GM20431 (cell line): ENCODE data around the gene TTC28.
"Not testable (repeated sequence)": the region's sequence is repeated elsewhere in the genome, so short reads cannot be mapped to it uniquely, and the experiment has no call there.

Source experiments
- in situ Hi-C: fragments of 300-500 bp; cut with MseI, MboI; formaldehyde crosslinking; loops from one replicate; pipeline ENCODE4 v1.15.0; 2020; ENCODE audit warnings: low sequenced_read_pairs; ENCODE audit not compliant: unreplicated experiment

The TTC28 gene

DNA sequence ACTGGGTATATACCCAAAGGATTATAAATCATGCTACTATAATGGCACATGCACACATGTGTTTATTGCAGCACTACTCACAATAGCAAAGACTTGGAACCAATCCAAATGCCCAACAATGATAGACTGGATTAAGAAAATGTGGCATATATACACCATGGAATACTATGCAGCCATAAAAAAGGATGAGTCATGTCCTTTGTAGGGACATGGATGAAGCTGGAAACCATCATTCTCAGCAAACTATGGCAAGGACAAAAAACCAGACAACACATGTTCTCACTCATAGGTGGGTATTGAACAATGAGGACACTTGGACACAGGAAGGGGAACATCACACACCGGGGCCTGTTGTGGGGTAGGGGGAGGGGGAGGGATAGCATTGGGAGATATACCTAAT, 216.2 kb downstream of the TTC28 start:
- in situ Hi-C loops = not testable (repeated sequence)

DNA sequence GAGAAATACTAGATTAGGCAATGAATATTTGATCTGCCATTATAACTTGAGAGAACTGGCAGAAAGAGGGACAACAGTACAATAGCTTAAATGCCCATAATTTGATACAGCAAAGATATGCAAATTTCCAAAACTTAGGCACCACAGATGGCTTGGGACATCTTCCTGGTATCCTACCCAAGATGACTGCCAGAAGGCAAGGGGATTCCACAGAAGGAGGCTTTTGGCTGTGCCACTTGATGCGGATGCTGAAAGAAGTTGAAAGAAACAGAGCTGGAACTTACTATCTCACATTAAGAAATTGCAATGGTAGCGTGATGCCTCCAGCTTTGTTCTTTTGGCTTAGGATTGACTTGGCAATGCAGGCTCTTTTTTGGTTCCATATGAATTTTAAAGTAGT, 216.7 kb downstream of the TTC28 start:
- in situ Hi-C loops = no loop called here

DNA sequence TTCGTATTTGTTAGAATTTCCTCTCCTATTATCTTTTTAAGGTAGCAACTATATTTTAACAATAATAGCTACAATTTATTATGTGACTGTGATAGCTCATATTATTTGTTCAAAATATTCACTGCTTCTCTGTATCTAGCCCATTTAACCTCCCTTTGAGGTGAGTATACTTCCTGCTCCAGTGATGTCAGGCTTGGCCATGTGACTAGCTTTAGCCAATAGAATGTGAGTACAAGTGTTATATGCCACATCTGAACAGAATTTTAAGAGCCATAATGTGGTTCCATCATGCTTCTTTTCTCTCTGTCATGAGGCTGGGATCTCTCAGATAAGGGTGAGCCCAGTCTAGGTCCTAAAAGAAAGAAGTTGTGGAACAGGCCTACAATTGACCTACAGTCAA, 217.6 kb downstream of the TTC28 start:
- in situ Hi-C loops = no loop called here

DNA sequence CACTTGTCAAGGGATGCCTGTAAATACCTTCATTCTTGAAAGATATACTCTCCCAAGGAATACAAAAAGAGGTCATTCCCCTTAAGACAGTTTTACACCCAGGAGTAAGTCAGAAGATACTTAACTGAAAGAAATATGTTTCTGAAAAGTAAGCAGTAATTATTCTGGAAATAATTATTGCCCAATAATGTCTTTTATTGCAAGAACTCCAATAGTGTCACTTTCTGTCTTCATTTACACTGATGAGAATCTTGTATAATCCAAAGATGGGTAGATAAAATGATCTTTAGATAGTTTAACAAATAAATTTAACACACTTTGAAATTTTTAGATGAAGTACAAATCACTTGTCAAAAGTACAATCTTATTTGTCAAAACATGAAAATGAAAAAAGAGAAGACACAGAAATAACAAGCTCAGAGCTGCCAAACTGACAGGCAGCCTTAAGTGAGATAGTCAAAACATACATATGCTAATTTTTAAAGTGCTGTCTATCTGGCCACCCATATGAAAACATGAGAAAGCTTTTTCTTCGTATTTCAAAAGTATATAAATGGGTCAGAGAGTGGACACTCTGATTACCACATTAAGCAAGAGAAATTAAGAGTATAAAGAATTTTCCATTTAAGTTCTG, 225.1 kb downstream of the TTC28 start:
- in situ Hi-C loops = no loop called here

DNA sequence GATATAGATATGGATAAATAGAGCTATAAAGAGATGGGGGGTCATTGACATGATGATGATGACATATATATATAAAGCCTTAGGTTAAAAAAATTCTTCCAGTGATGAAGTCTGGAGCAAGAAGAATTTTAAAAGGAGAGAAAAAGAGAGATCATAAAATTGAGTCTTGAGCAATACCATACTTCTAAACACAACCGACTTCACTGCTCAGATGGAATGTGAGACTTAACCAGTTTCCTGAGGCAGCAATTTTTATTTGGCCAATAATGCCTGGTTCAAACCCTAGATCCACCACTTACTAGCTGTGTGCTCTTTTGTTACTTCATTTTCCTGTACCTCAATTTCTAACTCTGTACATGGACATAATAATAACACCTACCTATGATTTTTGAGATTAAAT, 229.5 kb downstream of the TTC28 start:
- in situ Hi-C loops = no loop called here

DNA sequence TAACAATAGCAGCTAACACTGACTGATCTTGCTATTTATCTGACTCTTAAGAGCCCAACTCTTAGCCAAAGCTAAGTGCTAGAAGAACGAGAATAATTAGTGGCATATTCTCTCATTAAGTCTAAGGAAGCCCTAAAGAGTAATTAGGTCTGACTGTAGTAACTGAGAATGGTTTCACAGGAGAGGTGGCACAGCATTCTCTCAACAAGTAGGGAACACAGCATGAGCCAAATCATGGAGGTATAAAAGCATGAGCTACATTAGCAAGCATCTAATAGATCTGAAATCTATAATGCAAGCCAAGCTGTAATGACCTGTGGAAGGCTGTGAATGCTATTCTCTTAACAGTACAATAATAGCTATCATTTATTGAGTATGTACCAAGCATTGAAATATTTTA, 230.6 kb downstream of the TTC28 start:
- in situ Hi-C loops = no loop called here

DNA sequence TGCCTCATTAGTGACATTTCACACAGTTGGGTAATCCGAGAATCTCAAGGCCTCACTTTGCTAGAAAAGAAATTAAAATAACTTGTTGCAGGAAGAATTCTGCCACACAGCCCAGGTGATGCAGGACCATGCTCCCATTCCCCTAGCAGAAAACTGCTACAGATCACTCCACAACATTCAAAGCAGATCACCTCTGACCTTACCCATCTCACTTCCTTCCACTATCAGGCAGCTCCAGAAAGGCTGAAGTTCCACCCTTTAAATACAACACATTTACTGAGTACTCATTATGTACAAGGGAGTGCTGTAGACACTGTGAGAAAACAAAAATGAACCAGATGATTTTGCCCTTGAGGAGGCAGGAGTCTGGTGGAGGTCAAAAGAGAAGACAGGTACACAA, 231.0 kb downstream of the TTC28 start:
- in situ Hi-C loops = no loop called here

DNA sequence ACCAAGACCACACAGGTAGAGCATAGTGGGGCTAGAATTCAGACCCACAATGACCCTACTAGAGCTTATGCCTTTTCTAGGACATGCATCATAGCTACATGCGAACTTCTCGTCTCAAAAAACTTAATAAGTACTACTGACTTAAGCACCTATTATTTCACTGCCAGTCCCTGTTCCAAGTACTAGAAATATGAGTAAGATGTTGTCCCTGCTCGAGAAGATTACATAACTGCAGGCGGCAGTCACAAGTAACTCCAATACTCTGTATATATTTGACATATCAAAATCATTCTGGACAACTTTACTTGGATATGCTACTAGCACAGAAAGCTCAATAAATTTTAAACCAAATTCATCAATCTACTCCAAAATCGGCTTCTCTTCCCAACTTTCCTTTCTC, 235.0 kb downstream of the TTC28 start:
- in situ Hi-C loops = no loop called here

DNA sequence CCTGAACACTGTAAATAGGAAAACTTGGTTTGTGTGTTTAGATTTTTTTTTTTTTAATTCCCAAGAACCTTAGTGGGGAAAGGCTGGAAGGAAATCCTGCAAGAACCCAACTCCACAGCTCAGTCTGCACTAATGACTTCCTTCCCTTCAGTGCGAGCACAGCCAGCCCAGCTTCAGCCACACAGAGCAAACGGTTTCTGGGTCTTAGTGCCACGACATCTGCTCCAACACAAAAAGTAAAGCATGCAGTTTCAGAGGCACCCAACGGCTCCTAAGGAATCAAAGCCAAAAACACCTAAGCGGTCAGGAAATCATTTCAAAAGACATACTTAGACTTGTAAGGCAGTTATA, 236.1 kb downstream of the TTC28 start:
- in situ Hi-C loops = no loop called here

DNA sequence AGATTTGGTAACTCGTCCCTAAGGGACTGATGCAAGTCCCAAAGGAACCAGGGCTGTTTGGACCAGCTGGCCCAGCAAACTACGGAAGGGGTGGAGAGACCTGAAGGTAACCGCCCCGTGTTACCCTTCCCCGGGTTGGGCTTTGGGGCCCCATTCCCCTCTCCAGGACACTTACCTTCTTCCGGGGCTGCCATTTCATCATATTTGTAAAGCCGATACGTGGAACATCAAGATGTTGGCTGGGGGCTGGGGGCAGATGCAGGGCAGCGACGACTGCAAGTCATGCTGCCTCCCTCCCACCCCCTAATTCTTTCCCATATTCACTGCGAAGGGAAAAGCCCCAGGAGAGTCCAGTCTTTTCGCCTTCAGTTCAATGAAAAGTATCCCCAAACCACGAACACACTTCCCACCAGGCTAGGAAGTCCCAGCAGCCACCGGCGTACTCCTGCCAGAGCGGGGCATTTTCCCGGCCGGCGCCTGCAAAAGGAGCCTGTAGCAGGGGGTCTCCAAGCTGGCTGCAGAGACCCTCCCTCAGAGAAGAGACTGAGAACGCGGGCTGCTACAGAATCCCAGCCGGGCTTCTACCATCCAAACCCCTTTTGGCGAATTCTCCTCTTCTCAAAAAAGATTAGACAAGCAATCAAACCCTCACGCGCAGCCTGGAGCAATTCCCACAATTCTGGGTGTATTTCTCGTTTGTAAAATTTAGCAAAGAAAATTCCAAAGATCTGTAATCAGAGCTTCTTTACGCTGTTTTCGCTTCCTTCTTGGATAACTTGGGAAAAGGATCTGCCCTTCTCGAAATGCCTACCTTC, 236.7 kb downstream of the TTC28 start:
- in situ Hi-C loops = no loop called here

DNA sequence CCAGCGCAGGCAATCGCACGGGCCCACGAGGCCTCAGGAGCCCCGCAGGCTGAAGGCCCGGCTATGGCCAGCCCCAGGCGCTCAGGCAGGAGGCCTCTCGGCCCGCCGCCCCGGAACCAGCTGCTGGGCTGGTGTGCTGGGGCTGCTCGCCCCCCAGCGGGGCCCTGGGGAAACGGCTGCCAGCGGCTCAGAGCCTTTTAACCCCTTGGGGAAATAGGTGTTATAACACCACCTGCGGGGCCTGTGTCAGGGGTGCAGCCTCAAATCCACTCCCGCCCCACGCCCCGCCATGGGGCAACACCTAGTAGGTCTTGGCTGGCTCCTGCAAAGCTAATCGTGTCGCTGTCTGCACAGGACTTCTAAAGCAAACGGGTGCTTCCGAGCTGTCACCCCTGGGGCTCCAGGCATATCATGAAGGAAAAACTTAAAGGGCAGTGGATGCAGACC, 237.4 kb downstream of the TTC28 start:
- in situ Hi-C loops = no loop called here

DNA sequence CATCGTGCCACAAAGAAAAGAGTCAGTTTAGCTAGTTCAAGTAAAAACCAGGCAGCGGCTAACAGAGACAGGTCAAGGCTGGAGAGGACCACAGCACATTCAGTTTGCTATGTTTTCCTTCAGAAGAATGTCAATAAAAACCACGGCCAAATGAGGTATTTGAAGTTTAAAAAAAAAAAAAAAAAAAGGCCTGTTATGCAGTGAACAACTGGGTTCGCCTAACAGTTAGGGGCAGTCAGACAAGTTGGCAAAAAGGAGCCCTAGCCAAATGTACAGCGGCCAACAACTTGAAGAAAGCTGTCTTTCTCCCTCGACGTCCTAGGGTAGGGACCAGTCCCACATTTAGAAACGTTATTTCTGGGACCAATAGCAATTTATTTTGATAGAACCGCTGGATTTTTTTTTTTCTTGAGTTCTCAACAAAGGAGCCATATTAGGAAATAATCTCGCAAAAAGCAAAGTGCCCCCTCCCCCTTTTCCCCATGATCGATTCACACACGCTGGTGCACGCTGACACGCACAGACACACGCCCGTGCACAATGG, 237.8 kb downstream of the TTC28 start:
- in situ Hi-C loops = no loop called here

DNA sequence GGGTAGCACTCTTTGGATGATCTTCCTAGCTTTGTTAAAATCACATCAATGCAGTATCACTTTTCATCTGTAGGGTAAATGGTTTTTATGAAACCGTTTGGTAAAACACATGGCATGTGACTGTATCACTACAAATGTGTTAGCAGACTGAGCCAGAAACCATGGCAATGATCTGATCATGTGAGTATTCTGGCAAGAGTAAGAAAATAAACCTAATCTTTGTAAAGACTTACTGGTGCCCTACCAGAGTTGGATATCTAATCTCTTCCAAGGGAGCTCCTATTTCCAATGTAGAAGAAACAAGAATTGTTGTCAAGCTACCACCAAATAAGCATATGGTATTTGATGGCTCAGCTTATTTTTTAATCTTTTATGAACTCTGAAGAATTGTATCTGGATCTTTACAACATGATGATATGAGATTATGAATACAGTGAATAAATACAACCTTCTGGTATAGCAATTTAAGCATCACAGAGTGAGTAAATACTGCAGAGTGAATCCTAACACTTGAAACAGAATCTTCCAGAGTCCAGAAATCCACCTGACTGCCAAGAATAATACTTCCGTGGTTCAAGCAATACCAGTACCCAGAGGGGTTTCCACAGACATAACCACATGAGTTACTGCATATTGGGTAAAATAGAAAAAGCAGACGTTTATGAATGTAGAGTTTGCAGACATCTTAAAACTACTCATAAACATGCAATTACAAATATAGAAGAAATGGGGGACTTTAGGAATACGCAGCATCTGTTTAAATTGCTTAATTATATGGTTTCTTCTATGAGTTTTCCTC, 238.8 kb downstream of the TTC28 start:
- in situ Hi-C loops = no loop called here

DNA sequence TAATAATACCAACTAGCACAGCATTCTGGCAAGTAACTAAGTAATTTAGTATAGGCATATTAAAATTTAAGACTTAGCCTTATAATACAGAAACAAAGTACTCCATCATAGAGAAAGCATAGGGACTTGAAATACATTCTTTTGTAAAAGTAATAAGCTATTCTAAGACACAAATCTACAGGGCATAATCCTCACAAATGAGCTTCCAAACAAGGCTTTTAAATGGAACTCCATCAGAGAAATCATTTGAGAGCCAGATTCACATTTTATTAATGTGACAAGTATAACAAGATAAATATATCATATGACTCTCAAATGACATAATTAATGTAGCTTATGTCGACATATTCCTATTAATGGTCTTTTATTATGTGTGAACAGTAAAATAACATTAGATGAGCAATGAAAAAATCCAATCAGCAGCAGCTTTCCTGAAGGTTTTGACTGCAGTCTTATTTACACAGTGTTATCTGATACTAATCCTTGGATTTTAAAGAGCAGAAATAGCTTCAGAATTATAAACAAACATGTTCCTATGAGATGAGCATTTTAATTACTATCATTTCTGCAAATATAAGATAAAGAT, 241.4 kb downstream of the TTC28 start:
- in situ Hi-C loops = no loop called here

DNA sequence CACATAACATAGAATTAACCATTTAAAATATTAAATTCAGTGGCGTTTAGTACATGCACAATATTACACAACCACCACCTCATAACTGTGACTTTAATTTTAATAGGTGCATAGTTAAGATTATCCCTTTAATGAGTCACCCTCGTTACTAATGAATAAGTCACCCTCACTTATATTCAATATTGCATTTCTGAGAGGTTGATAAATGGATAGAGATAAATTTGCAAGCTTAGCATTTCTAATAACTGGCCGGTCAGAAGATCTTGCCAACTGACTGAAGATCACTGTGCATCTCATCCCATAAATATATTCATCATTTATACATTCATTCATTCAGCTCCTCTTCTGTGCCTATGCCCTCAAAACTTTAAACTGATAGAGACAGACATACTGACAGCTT, 243.7 kb downstream of the TTC28 start:
- in situ Hi-C loops = no loop called here

DNA sequence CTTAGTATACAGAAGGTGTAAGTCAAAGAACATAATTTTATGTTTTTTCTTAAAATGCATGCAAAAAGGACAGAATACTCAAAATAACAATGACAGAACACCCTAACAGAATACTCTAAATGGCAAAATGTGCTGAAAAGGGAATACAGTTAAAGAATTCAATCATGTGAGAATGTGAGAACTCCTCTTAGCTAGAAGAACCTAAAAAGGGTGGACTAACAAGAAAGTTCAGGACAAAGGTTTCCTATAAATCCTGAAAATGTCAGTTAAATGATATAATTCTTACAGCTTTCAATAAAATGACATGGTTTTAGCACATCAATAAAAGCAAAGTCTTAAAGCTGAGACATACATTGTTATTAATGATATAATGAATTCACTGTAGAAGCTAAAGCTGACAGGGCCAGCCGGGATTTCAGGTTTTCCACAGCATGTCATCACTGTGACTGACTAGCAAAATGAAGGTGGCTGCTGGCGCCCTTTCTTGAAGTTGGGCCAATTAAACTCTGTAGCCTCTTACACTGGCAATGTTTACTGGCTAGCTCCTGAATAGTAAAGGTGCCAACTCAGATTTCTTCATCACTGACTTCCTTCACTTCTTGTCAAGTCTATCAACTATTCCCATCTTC, 244.4 kb downstream of the TTC28 start:
- in situ Hi-C loops = no loop called here

DNA sequence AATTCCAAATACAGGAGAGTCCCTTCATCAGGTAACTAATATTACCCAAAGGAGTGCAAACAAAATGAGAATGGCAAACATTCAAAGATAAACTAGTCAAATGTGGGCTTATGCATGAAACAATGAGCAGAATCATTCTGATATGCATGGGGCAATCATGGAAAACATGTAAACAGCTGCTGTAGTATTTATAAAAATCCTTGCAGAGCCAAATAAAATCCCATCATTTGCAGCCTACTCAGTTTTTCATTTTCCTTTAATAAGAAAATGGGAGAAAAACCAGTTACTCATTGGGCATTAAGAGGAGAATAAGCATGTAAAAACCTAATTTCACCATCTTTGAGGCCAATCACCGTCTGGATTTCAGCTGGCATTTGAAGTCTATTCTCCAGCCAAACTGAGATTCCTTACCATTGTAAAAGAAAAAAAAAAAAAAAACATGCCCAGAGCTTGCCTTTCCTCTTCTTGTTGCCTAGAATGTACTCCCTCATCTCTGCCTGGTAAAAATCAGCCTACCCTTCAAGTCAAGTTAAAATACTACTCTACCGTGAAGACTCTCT, 249.1 kb downstream of the TTC28 start:
- in situ Hi-C loops = no loop called here

DNA sequence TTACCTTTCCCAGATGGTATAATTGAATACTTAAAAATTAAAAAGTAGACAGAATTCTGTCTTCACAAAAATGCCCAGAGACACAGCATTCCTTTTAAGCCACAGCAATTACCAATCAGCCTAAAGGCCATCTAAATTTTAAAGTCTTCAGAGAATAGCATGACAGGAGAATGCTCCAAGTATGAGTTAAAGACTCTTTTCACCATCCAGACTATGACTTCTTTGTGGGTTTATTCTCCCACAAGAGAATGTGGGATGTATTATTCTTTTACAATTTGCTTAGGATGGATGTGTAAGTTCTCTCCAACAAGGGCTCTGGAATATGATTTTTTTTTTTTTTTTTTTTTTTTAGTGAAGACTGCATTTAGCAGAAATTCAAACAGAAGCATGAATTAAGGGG, 249.9 kb downstream of the TTC28 start:
- in situ Hi-C loops = no loop called here

DNA sequence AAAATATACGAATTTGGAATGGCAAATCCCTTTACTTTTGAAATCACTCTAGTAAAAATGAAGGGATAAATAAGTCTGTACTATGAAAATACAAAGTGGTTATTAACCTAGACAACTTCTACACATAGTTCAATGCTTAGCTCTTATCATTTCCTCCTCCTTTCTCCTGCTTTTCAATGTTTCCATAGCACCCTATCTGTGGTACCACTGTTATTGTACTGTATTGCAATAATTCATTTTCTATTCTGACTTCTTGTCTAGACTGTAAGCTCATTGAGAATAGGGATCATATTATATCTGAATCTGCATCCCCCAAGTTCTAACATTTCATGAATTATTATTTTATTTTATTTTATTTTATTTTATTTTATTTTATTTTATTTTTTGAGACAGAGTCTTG, 251.4 kb downstream of the TTC28 start:
- in situ Hi-C loops = no loop called here
